SHP77 treated with DMSO at 0.1 percent for 48 hours (cell line): ENCODE data around the gene RRP1B.
"Not testable (repeated sequence)": the region's sequence is repeated elsewhere in the genome, so short reads cannot be mapped to it uniquely, and the experiment has no call there.

ENCODE experiments used
- DNase-seq: peaks from one replicate; lab custom pipeline; 2025; lab: John Stamatoyannopoulos, UW

RRP1B gene

DNA sequence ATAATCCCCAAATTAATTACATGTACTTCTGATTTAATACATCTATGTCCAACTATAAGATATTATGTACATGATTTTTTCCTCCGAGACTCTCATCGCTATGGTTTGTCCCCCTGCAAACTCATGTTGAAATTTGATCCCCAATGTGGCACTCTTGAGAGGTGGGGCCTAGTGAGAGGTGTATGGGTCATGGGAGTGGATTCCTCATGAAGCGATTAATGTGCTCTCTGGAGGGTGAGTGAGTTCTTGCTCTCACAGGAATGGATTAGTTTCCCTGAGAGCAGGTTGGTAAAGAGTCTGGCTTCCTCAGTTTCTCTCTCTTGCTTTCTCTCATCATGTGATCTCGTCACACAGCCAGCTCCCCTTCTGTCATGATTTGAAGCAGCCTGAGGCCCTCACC lies 16.2 kb upstream of the RRP1B start:
- no peak for DNase-seq

DNA sequence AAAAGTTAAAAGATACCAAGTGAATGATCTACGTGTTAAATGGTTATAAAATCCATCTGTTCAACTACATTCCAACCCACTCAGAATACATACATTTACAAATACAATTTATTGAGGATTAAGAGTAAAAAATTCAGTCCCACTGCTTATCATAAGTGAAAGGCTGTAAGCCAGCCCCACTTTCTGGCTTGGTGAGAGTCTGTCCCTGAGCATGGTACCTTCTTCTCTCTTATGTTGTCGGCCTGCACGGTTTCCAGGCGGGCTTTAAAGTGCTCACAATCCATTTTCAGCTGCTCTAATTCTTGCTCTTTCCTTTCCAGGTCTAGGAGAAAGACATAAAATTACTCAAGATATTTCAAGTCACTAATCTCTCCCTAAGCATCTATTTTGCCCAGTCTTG lies 15.3 kb upstream of the RRP1B start:
- no peak for DNase-seq

DNA sequence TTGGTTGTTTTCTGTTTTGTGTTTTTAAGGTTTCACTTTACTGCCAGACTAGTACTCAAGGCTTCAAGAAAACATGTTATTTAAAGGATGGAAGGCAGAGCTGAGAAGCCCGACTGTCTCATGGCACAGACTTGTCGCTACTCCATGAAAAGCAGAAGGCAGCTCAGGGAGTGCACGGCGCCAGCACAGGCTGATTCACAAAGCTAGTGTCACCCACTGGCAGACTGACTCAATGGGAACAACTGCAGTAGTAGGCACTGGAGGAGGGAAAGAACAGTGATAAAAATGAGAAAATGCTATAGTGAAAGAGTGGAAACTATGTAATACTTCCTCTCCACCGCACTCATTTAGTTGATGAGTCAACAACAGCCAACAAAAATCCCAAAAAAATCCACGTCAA lies 14.8 kb upstream of the RRP1B start:
- DNase-seq = no peak

DNA sequence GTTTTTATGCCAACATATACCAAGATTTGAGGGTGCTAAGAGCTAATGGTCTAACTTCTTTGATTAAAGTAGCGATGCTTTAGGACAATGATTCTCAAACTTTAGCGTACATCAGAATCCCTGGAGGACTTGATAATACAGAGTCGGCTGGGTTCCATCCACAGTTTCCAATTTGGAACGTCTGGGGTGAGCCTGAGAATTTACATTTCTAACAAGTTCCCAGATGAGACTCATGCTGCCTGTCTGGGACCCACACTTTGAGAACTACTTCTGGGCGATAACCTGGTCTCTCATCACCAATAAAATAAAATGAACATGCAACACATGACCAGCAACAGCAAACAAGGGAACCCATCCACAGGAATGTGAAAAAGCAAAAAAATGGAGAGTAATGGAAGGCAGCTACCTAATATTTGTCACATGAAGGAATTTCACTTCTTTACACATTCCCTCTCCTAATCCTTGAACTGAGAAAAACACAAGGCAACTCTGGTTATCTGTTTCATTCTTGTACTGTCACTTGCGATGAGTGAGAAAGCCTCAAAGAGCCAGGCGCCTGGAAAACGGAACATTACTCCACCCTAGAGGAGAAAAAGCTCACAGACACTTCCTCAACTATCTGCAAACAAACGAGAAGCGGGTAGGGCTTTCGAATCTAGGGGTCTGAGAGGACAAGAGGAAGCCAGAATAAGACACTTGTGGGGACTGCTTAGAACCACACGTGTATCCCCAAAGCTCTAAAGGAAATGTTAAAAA lies 14.0 kb upstream of the RRP1B start:
- DNase-seq = peak; percentile 33

DNA sequence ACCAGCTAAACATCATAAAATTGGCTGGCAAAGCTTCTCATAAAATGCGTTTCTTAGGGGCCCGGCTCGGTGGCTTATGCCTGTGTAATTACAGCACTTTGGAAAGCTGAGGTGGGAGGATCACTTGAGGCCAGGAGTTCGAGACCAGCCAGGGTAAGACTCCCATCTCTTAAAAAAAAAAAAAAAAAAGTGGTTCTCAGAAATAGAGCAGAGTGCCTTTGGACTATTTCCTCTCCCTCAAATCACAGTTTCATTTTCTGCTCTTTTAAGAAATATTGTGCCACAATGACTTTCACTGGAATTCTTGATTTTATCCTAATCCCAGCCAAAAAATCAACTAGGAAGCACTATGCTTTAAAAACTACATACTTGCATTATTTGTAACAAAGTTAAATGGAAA lies 13.4 kb upstream of the RRP1B start:
- DNase-seq = no peak

DNA sequence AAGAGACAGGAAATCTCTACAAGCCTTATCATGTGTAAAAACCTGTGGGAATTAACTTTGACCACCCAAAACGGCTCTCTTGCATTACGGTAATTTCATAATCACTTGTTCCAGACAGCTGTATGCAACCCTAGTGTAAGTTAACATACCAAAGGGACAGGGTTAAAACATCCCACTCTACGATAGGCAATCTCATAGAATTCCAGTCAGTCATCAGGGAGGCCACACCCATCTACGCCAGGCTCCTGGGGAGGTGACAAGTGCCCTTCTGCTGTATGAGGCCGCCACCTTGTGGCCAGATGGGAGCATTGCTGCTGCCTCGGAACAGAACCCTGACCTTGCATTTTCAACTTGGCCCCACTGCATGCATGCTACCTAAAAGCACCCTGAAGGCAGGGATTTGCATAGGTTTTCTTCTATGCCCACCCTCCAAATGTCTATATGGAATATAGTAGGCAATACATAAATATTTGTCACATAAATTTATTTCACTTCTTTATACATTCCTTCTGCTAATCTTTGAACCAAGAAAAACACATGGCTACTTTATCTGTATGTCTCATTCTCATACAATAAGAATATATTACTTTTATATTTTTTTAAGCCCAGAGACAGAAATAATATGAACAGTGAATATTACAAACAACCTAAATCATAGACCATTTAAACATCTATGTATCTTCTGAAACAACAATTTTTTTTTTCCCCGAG lies 12.7 kb upstream of the RRP1B start:
- DNase-seq = peak; percentile 87

DNA sequence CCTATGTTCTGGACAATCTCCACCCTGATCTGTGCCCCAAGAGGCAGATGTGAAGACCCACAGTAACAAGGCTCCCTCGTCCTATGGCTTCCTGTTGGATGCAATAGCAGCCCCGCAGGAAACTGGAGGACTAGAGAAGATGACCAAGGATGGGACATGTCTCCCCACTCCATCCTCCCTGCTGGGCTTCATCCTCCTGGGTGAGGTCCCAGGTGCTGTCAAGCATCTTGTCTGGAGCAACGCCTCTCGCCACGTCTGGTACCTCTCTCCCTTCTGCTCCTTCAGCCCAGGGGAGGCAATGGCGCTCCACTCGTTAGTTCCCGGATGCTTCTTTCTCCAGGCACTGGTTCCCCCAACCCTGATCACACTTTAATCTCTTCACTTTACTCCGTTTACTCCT lies 11.2 kb upstream of the RRP1B start:
- DNase-seq = no peak

DNA sequence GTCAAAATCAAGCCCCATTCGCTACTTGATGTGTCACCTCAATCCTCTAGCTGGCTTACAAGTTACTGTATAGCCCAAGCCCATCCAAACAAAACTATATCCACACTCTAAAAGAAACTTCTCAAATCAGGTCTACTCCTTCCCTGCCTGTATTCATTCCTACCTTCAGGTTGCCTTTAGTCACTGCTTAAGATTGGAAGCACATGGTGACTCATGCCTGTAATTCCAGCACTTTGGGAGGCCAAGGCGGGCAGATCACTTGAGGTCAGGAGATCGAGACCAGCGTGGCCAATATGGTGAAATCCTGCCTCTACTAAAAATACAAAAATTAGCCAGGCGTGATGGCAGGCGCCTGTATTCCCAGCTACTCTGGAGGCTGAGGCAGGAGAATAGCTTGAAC lies 7.4 kb upstream of the RRP1B start:
- DNase-seq = not testable (repeated sequence)

DNA sequence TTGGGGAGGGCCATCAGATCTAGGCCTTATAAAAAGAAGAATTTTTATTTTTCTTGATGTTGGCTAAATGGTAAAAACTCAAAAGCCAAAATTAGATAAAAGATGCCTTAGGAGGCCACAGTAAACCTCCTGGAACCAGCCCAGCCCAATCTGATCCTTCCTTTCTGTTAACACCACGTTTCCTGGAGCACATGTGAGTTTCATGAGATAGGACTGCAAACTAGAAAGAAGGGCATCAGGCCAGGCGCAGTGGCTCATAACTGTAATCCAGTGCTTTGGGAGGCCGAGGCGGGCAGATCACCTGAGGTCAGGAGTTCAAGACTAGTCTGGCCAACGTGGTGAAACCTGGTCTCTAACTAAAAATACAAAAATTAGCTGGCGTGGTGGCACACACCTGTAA lies 6.7 kb upstream of the RRP1B start:
- no peak for DNase-seq

DNA sequence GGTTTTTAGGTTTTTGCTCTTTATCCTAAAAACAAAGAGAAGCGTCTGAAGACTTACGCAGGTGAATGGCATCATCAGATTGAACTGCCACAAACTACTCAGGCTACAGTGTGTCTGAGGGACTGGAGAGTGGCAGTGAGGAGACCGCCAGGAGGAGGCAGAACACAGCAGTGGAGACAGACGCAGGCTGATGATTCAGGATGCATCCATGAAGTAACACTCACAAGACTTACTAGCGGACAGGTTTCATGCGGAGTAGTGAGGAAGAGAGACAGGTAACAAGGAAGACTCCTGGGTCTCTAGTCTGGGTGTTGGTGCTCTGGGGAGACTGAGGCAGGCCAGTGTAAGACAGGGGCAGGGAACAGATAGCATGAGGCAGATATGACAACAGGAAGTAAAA lies 5.7 kb upstream of the RRP1B start:
- no peak for DNase-seq

DNA sequence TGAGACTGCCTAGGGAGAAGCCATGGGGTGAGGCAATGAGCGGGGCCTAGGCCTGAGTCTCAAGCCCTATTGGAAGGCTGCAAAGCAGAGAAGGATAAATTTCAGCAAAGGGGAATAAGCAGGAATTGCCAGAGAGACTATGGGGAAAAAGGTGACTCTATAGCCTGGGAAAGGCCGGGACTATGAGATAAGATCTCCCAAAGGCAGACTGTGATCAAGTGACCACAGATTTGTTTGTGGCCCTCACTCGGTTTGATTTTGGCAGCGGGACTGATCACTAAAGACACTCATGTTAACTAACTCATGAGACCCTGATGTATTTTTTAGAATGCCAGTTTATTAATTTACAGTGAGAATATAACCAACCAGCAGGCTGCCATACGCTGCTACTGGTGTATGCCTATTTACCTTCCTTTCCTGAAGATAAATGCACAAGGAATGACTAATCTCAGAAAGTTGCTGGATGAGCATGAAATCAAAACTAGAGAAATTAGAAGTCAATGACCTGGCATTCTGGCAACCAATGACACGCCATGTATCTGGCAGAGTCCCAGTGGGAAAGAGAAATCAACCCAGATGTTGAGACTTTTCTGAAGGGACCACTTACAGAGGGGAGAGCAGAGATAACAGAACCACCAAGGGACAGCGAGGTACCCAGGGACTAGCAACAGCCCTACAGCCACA lies 4.4 kb upstream of the RRP1B start:
- no peak for DNase-seq

DNA sequence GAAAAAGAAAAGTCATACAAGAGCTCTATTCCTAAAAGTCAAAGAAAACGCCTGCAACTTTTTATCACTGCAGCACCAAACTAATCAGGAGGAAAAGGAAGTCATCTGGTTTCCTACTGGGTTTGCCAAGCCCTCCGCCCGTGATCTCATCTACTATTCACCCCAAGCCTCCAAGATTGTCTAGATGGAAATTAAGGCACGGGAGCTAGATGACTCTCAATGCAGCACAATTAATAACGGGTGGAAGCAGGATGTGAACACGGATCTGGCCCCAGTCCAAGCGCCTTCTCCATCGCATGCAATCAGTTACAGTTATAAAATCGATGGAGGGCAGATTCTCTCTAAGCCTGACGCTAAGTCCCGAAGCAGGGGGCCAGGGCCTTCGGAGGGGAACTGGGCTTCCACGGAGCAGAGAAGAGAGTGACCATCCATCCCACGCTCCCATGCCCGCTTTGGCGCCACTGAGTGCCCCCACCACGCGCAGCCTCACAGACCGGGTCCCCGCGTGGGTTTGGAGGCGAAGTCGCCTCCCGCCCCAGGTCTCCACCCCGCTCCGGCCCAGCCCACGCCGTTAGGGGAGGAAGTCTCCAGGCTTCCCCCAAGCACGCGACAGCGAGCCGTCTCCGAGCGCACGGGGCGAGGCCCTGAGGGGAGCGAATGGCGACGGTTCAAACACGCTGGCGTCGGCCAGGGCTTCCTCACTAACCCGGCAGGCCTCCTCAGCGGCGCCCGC lies 1.8 kb upstream of the RRP1B start:
- DNase-seq = no peak

DNA sequence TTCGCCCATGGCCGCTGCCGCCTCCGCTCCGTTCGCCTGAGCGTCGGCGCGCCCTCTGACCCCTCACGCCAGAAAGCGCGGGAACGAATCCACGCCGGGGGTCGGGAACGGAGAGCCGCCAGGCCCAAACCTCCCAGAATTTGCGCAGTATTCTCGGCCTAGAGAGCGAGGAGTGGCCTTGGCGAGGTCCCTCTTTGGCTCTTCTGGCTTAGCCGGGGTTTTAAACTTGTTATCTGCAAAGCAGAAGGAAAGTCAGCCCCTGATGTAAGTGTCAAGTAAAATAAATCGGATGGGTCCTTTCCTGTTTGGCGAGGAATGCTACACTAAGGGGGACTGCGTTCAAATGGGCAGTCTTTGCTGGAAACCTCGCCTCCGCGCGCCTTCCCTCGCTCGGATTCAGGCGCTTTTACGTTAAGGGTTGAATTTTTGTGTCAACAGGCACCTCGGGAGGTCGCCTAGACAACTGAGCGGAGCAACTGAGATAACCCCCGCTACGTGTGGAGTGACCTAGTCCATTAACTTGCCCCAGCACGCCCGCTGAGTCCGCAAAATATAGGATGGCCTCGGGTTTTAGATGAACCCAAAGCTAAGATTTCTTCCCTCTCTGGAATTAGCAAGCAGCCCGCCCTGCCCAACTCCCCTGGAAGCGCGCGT lies 1.1 kb upstream of the RRP1B start:
- no peak for DNase-seq

DNA sequence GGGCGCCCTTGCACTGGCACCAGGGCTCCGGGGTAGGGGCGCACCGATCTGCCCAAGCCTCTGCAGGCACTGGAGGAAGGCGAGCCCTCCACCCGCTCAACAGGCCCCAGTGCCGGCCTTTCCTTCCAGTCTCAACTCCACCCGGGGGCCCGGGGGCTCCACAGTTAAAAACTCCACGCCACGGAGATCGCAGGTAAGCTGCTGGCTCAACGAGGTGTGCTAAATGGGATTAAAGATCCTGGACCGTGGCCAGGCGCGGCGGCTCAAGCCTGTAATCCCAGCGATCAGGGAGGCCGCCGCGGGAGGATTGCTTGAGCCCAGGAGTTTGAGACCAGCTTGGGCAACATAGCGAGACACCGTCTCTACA lies 608 bp upstream of the RRP1B start:
- no peak for DNase-seq

DNA sequence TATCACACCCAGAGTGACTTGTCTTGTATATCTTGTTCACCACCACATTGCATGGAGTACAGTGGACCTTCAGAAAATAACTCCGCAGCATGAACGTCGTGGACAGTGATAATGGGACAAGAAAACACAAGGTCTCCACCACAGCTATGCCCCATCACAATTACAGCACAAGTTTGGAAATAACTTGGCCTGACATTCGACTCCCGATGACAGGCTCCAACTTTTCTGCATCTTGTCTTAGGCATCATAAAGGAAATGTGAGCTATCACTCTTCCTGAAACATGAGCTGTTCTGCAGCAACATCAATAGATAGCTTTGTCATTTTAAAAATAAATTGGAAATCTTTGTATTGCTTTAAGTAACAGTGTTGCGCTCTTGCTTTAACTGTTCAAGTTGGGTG lies 2.9 kb downstream of the RRP1B start:
- no peak for DNase-seq

DNA sequence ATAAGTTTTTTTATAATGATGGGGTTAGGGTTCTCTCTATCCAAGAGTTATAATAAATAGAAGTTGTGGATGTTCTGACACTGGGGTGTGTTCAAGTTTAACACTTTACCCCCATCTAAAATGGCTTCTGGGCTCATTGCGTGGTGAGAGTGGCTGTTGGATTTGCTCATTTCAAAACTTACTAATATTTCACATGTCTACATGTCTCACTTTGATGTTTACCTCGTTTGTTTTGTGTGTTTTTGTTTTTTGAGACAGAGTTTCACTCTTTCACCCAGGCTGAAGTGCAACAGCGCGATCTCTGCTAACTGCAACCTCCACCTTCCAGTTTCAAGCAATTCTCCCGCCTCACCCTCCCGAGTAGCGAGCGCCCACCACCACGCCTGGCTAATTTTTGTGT lies 3.7 kb downstream of the RRP1B start:
- DNase-seq = no peak

DNA sequence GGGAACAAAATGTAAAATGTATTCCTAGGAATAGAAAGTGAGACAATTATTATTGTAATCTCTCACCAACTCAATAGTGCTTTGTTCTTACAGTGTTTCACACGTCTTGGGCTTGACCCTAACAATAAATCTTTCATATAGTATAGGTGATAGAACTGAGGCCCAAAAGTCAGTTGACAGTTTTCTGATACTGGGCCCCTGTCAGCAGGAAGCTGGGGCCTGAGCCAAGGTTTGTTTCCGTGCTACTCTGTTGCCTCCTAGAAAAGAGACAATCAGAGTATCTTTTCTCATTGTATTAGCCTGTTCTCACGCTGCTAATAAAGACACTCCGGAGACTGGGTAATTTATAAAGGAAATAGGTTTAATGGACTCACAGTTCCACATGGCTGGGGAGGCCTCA lies 5.0 kb downstream of the RRP1B start:
- no peak for DNase-seq

DNA sequence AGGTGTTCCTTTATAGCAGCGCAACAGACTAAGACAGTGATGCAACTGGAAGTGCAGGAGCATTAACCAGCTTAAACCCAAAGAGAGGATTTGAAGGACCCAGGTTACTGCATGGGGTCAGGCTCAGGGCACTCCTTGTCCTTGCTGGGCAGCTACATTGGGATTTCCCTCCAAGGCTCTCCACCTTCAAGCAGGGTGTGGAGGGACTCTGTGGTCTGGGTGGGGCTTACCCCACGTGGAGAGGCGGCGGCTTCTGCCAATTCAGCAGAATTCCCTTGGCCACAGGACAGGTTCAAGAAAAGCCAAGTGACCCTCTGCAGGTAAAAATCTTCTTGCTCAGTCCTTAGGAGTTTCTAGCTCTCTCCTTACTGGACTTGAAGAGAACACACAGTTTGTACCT lies 6.5 kb downstream of the RRP1B start:
- DNase-seq = no peak

DNA sequence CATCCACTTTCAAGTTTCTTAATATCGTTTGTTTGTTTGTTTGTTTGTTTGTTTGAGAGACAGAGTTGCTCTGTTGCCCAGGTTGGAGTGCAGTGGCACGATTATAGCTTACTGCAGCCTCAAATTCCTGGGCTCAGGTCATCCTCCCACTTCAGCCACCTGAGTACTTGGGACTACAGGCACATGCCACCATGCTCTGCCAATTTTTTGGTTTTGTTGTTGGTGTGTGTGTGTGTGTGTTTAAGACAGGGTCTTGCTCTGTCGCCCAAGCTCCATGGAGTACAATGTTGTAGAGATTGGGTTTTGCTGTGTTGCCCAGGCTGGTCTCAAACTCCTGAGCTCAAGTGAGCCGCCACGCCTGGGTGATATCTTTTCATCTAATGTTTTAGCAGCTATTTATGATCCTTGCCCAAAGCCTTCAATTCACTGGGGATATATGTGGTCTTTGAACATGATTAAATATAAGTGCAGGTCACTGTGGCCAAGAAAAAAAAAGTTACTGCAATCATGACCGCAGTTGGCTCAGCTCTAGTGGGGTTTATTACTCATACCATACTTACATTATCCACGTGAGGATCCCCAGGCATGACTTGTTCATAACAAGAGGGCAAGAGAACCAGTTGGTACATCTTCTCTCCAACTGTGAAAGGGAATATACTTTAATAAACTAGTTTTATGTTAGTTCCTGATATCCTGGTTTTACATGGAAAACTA lies 8.0 kb downstream of the RRP1B start:
- no peak for DNase-seq

DNA sequence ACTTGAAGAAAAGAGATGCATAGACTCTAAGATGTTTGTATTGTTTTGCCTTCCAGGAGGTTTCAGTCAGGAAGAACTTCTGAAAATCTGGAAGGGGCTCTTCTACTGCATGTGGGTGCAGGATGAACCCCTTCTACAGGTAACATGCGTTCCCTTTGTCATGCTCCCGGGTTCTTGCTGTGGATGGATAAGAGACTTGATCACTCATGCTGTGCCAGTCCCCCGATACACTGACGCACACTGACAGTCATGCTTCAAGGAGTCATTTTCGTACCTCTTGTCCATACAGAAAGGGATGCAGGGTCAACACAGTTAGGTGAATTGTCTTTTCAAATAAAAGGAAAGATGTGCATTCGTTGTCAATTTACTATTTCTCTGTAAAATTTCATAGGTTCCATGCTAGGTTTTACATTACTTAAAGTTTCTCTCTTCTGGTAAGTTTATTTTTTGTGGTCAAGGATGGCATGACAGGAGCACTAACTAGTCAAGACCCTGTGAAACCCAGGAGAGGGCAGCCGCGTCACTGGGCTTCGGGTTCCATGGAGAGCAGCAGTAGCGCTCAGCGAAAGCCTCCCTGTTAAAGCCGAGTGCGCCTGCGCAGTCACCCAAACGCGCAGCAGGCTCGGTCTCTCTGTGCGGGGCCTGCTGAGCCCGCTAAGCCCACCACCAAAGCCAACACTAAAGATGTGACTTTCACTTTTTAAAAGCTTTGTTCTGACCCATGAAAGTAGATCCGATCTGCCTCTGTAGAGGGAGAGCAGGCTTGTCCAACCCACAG lies 10.7 kb downstream of the RRP1B start:
- no peak for DNase-seq

DNA sequence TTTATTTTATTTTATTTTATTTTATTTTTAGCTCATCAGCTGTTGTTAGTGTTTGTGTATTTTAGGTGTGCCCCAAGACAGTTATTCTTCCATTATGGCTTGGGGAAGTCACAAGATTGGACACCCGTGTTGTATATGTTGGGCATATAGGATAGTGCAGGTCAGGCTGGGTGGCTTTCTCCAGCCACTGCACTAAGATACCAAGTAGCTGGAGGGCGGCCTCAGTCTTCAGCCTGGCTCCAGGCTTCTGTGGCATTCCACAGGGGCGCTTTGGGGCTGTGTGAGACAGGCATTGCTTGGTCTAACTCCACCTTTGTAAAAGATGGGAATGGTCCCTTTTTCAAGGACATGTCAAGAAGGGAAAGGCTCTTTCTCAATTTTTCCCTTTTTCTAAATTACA lies 16.5 kb downstream of the RRP1B start:
- no peak for DNase-seq
